ENCODE results near the gene PDPK1.
A peak's percentile ranks its signal among the peaks of the same experiment; 100 is the strongest.
"Not testable (repeated sequence)": the region's sequence is repeated elsewhere in the genome, so short reads cannot be mapped to it uniquely, and the experiment has no call there.

PDPK1 gene

GRCh38 chr16:2603165-2604015 lies 65.6 kb downstream of the PDPK1 start:
- DNase-seq (ENCODE audit: low read depth, low spot score), result peak; percentile 70
- TF ChIP-seq CTCF (IDR thresholded peaks at IDR 0.05; ENCODE audit: insufficient read depth, low read length, missing control alignments), result no peak
- peak overlapping the region; percentile 98 for H3K4me3 ChIP-seq (ENCODE audit: low read depth, low read length)
- POLR2A ChIA-PET, result interaction anchor here (0.6 to 1.5 kb wide), 4 partner anchors 13 to 102 kb away, joined by 3 to 5 read pairs (median 3); partner anchors contain the start of genes KCTD5 and PDPK1
- CTCF ChIA-PET, result no interaction called here

GRCh38 chr16:2604016-2604369 lies 66.2 kb downstream of the PDPK1 start:
- DNase-seq (ENCODE audit: low read depth, low spot score); CTCF ChIA-PET: not testable (repeated sequence)
- peak overlapping the region; percentile 98 for H3K4me3 ChIP-seq (ENCODE audit: low read depth, low read length)
- POLR2A ChIA-PET, result interaction anchor here (0.6 to 1.5 kb wide), 2 partner anchors 66 to 78 kb away, joined by 3 to 5 read pairs; partner anchors contain the start of genes KCTD5 and PDPK1

- H3K4me3 ChIP-seq (ENCODE audit: low read depth, low read length); POLR2A ChIA-PET; CTCF ChIA-PET; DNase-seq (ENCODE audit: low read depth, low spot score): not testable (repeated sequence)
Observed at GRCh38 chr16:2606820-2607219, 69.0 kb downstream of the PDPK1 start.

- DNase-seq (ENCODE audit: low read depth, low spot score); POLR2A ChIA-PET: not testable (repeated sequence)
Observed at GRCh38 chr16:2609345-2609744, 71.5 kb downstream of the PDPK1 start.

GRCh38 chr16:2609827-2610470 lies 72.1 kb downstream of the PDPK1 start:
- POLR2A ChIA-PET, result interaction anchor here (0.6 kb wide), 1 partner anchor 638 kb away, joined by 4 read pairs; no protein-coding TSS in a partner anchor
- H3K4me3 ChIP-seq (ENCODE audit: low read depth, low read length), result no peak overlapping the region
- CTCF ChIA-PET, result no interaction called here
- no peak for TF ChIP-seq CTCF (IDR thresholded peaks at IDR 0.05; ENCODE audit: insufficient read depth, low read length, missing control alignments)
- no peak for DNase-seq (ENCODE audit: low read depth, low spot score)

More at GRCh38 chr16:2609345-2609744, 71.5 kb downstream of the PDPK1 start:
- H3K4me3 ChIP-seq (ENCODE audit: low read depth, low read length); CTCF ChIA-PET: not testable (repeated sequence)

GRCh38 chr16:2610781-2611498 lies 73.1 kb downstream of the PDPK1 start:
- H3K4me3 ChIP-seq (ENCODE audit: low read depth, low read length), result no peak overlapping the region
- CTCF ChIA-PET, result no interaction called here
- DNase-seq (ENCODE audit: low read depth, low spot score), result no peak
- POLR2A ChIA-PET, result no interaction called here
- no peak for TF ChIP-seq CTCF (IDR thresholded peaks at IDR 0.05; ENCODE audit: insufficient read depth, low read length, missing control alignments)

GRCh38 chr16:2611499-2611862 lies 73.7 kb downstream of the PDPK1 start:
- CTCF ChIA-PET, result no interaction called here
- no peak overlapping the region for H3K4me3 ChIP-seq (ENCODE audit: low read depth, low read length)
- no peak for DNase-seq (ENCODE audit: low read depth, low spot score)
- POLR2A ChIA-PET, result no interaction called here
- TF ChIP-seq CTCF (IDR thresholded peaks at IDR 0.05; ENCODE audit: insufficient read depth, low read length, missing control alignments), result no peak

- POLR2A ChIA-PET; H3K4me3 ChIP-seq (ENCODE audit: low read depth, low read length); DNase-seq (ENCODE audit: low read depth, low spot score); CTCF ChIA-PET: not testable (repeated sequence)
Observed at GRCh38 chr16:2611877-2612276, 74.1 kb downstream of the PDPK1 start.

GRCh38 chr16:2613251-2613650 lies 75.4 kb downstream of the PDPK1 start:
- H3K4me3 ChIP-seq (ENCODE audit: low read depth, low read length); DNase-seq (ENCODE audit: low read depth, low spot score); CTCF ChIA-PET; POLR2A ChIA-PET: not testable (repeated sequence)

Measured in AG04449 (cell line).